Common myeloid progenitor, CD34-positive (primary cell): ENCODE data around the gene TBX6.
A peak's percentile ranks its signal among the peaks of the same experiment; 100 is the strongest.

Source experiments
- CTCF ChIA-PET: fragments of 350-600 bp; sonication (Branson Sonifier 250); formaldehyde crosslinking; loops from one replicate; lab custom pipeline; 2021; ENCODE audit warnings: antibody characterized with exemption; lab: Charles Lee
- POLR2A ChIA-PET: fragments of 350-600 bp; sonication (Branson Sonifier 250); formaldehyde crosslinking; loops from one replicate; lab custom pipeline; 2021; ENCODE audit warnings: antibody characterized with exemption; lab: Charles Lee
- DNase-seq, 3 donors: peaks; one replicate each; pipeline versions ENCODE4 v3.0.0 to v3.0.0-alpha.2; 2013
- H3K27ac ChIP-seq, 2 experiments: 1 replicate in 1 of 2; 2 replicates in 1 of 2; pipeline ENCODE4 v1.7.0; 2013; ENCODE audit warnings: inconsistent platforms in 2 of 2, low read length in 2 of 2, mild to moderate bottlenecking in 2 of 2, low read depth in 1 of 2, moderate library complexity in 1 of 2; ENCODE audit not compliant: severe bottlenecking in 2 of 2, insufficient read depth in 1 of 2, poor library complexity in 1 of 2
- H3K27me3 ChIP-seq, 5 experiments: replicated peaks in 2 of 5; 1 replicate in 3 of 5; 2 replicates in 2 of 5; pipeline versions ENCODE4 v1.6.1 to v1.7.0; 2013; ENCODE audit warnings: low read length in 4 of 5, mild to moderate bottlenecking in 2 of 5, moderate library complexity in 2 of 5, inconsistent platforms in 1 of 5; ENCODE audit not compliant: insufficient read depth in 5 of 5, control insufficient read depth in 4 of 5
- H3K36me3 ChIP-seq, 4 experiments: 1 replicate in 2 of 4; 2 replicates in 2 of 4; pipeline versions ENCODE4 v1.6.1 to v1.7.0; 2013; ENCODE audit warnings: low read length in 3 of 4, control low read depth in 1 of 4, mild to moderate bottlenecking in 1 of 4; ENCODE audit not compliant: control insufficient read depth in 4 of 4, insufficient read depth in 4 of 4
- H3K4me1 ChIP-seq, 4 experiments: 1 replicate in 3 of 4; 2 replicates in 1 of 4; pipeline versions ENCODE4 v1.6.1 to v1.7.1; 2013; ENCODE audit warnings: low read length in 3 of 4, mild to moderate bottlenecking in 3 of 4, control low read depth in 1 of 4, inconsistent platforms in 1 of 4, moderate library complexity in 1 of 4; ENCODE audit not compliant: control insufficient read depth in 4 of 4, insufficient read depth in 4 of 4; ENCODE audit errors: control extremely low read depth in 1 of 4
- H3K4me3 ChIP-seq, 7 experiments: 1 replicate in 4 of 7; 2 replicates in 3 of 7; pipeline versions ENCODE4 v1.5.1 to v1.7.0; 2013; ENCODE audit warnings: mild to moderate bottlenecking in 7 of 7, low read length in 6 of 7, moderate library complexity in 6 of 7, inconsistent platforms in 2 of 7, low read depth in 2 of 7, control low read depth in 1 of 7; ENCODE audit not compliant: insufficient read depth in 4 of 7, control insufficient read depth in 1 of 7; ENCODE audit errors: extremely low read depth in 1 of 7
- H3K9me3 ChIP-seq, 5 experiments: 1 replicate in 4 of 5; 2 replicates in 1 of 5; pipeline versions ENCODE4 v1.6.1 to v1.7.1; 2013; ENCODE audit warnings: low read length in 4 of 5, mild to moderate bottlenecking in 2 of 5, inconsistent platforms in 1 of 5, low read depth in 1 of 5, moderate library complexity in 1 of 5; ENCODE audit not compliant: control insufficient read depth in 4 of 5, insufficient read depth in 2 of 5; ENCODE audit errors: control extremely low read depth in 1 of 5
- WGBS: methylation state at CpG from one replicate; pipeline ENCODE4 v1.1.5; 2013; ENCODE audit not compliant: insufficient coverage; 5-methylcytosine and 5-hydroxymethylcytosine counted together

Gene TBX6

GRCh38 chr16:30086291-30087140 is 5.2 kb downstream of the TBX6 start:
- no peak overlapping the region for H3K4me3 ChIP-seq
- ChIA-PET POLR2A (no interaction called here), CTCF (interaction anchor here (11.3 kb wide), 1 partner anchor 13 kb away, joined by 235 read pairs; the partner anchor contains the start of genes ALDOA and PPP4C)
- H3K36me3 ChIP-seq = peaks cover 10 to 39% (median 31%) of the 10 kb centered on the region in 4 experiments
- DNase-seq = no peak
- H3K27ac ChIP-seq = peak overlapping the region in 1 of 2 experiments; percentile 14
- H3K9me3 ChIP-seq = no peaks in the 10 kb centered on the region
- 92% methylated on average over 18 of the region's 27 CpGs for WGBS
- H3K27me3 ChIP-seq = no peaks in the 10 kb centered on the region
- peaks cover 0 to 18% (median 14%) of the 10 kb centered on the region in 4 experiments for H3K4me1 ChIP-seq

- ChIA-PET POLR2A (no interaction called here), CTCF (interaction anchor here (11.3 kb wide), 1 partner anchor 12 kb away, joined by 235 read pairs; the partner anchor contains the start of genes ALDOA and PPP4C)
- DNase-seq = no peak
- H3K27ac ChIP-seq = no peak overlapping the region
- H3K4me1 ChIP-seq = peaks cover 0 to 11% (median 8%) of the 10 kb centered on the region in 4 experiments
- peaks cover 14 to 46% (median 37%) of the 10 kb centered on the region in 4 experiments for H3K36me3 ChIP-seq
- WGBS = 100% methylated on average over 3 of the region's 6 CpGs
- no peaks in the 10 kb centered on the region for H3K27me3 ChIP-seq
- H3K9me3 ChIP-seq = no peaks in the 10 kb centered on the region
- H3K4me3 ChIP-seq = no peak overlapping the region
Measured at GRCh38 chr16:30085820-30086219, 5.9 kb downstream of the TBX6 start.

GRCh38 chr16:30085247-30085646 is 6.5 kb downstream of the TBX6 start:
- no peak for DNase-seq
- ChIA-PET CTCF (interaction anchor here (0.7 to 1.3 kb wide), 2 partner anchors 9 to 20 kb away, joined by 3 to 4 read pairs; partner anchors contain the start of genes ALDOA and PPP4C), POLR2A (no interaction called here)
- H3K36me3 ChIP-seq = peaks cover 15 to 50% (median 40%) of the 10 kb centered on the region in 4 experiments
- H3K4me3 ChIP-seq = no peak overlapping the region
- H3K27ac ChIP-seq = peak overlapping the region in 1 of 2 experiments; percentile 34
- H3K27me3 ChIP-seq = no peaks in the 10 kb centered on the region
- no peaks in the 10 kb centered on the region for H3K9me3 ChIP-seq
- H3K4me1 ChIP-seq = peaks cover 0 to 5% (median 2%) of the 10 kb centered on the region in 4 experiments
- WGBS = 100% methylated on average over 3 of the region's 3 CpGs

- no peak for DNase-seq
- Histone ChIP-seq H3K27me3 (no peaks in the 10 kb centered on the region), H3K4me1 (peaks cover 0 to under 1% (median under 1%) of the 10 kb centered on the region in 4 experiments), H3K9me3 (no peaks in the 10 kb centered on the region), H3K27ac (peak overlapping the region in 1 of 2 experiments; percentile 34), H3K4me3 (no peak overlapping the region), H3K36me3 (peaks cover 15 to 54% (median 42%) of the 10 kb centered on the region in 4 experiments)
- ChIA-PET POLR2A (no interaction called here), CTCF (interaction anchor here (0.7 to 1.3 kb wide), 2 partner anchors 8 to 19 kb away, joined by 3 to 4 read pairs; partner anchors contain the start of genes ALDOA and PPP4C)
- 91% methylated on average over 13 of the region's 17 CpGs for WGBS
Measured at GRCh38 chr16:30084816-30085159, 6.9 kb downstream of the TBX6 start.

- H3K4me1 ChIP-seq = no peaks in the 10 kb centered on the region
- H3K27me3 ChIP-seq = no peaks in the 10 kb centered on the region
- DNase-seq = no peak
- no peaks in the 10 kb centered on the region for H3K9me3 ChIP-seq
- ChIA-PET CTCF (interaction anchor here (1.3 kb wide), 1 partner anchor 8 kb away, joined by 4 read pairs; the partner anchor contains the start of gene PPP4C), POLR2A (no interaction called here)
- peaks cover 15 to 59% (median 46%) of the 10 kb centered on the region in 4 experiments for H3K36me3 ChIP-seq
- H3K4me3 ChIP-seq = no peak overlapping the region
- WGBS = 98% methylated on average over 13 of the region's 18 CpGs
- no peak overlapping the region for H3K27ac ChIP-seq
Measured at GRCh38 chr16:30084096-30084815, 7.5 kb downstream of the TBX6 start.

- H3K4me1 ChIP-seq = no peaks in the 10 kb centered on the region
- ChIA-PET CTCF (interaction anchor here (0.9 to 19.2 kb wide), 2 partner anchors 8 to 76 kb away, joined by 3 to 235 read pairs; partner anchors contain the start of genes TBX6 and YPEL3), POLR2A (no interaction called here)
- no peaks in the 10 kb centered on the region for H3K27me3 ChIP-seq
- 97% methylated on average over 20 of the region's 24 CpGs for WGBS
- no peak for DNase-seq
- peaks cover 15 to 65% (median 50%) of the 10 kb centered on the region in 4 experiments for H3K36me3 ChIP-seq
- H3K27ac ChIP-seq = no peak overlapping the region
- H3K9me3 ChIP-seq = no peaks in the 10 kb centered on the region
- H3K4me3 ChIP-seq = no peak overlapping the region
Measured at GRCh38 chr16:30083216-30084055, 8.3 kb downstream of the TBX6 start.
